Epidermal melanocyte (primary cell): ENCODE data around the gene MEF2B.
"Not testable (repeated sequence)": the region's sequence is repeated elsewhere in the genome, so short reads cannot be mapped to it uniquely, and the experiment has no call there.

Experiments used
- DNase-seq: peaks from one replicate; pipeline ENCODE4 v3.0.0; 2011; ENCODE audit warnings: low spot score; ENCODE audit not compliant: insufficient read length

Gene MEF2B

DNA sequence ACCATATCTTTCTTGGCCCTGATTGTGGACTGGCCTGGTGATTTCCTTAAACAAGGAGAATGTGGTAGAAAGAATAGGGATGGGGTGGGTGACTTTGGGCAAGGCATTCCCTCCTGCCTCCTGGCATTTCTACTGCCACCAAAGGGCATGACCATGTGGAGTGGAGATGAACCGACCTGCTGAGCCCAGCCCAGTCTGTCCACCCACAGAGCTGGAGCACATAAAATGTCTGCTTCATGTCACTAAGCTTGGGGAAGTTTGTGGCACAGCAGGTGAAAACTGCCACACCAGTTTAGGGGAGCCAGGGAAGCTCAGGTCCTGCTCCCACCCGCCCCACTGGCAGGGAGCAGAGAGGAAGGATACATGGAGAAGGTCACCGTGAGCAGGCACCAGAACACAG is 38.1 kb downstream of the MEF2B start:
- no peak for DNase-seq

DNA sequence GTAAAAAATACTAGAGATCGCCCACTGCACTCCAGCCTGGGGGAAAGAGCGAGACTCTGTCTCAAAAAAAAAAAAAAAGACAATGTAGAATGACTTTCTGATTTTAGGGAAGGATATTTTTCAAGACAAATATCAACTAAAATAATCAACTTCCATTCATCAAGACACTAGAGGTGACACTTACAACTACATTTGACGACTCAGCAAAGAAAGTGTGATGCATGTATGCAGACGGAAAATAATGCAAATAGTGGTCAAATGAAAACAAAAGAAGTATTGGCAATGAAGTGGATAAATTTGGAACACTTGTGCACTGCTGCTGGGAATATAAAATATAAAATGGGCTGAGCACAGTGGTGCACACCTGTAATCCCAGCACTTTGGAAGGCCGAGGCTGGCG is 44.0 kb downstream of the MEF2B start:
- DNase-seq = no peak

DNA sequence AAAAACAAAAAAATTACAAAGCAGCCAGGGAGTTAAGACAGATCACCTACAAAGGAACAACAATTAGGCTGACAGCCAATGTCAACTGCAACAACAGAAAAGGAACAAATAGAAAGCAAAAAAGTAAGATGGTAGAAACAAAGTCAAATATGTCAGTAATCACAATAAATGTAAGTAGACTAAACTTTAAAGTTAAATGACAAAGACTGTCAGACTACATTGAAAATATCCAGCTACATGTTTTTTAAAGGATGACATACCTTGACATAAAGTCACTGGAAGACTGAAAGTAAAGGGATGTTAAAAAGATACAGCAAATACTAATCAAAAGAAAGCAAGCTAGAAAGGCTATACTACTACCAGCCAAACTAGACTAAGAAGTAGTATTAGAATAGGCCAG is 46.7 kb downstream of the MEF2B start:
- no peak for DNase-seq

DNA sequence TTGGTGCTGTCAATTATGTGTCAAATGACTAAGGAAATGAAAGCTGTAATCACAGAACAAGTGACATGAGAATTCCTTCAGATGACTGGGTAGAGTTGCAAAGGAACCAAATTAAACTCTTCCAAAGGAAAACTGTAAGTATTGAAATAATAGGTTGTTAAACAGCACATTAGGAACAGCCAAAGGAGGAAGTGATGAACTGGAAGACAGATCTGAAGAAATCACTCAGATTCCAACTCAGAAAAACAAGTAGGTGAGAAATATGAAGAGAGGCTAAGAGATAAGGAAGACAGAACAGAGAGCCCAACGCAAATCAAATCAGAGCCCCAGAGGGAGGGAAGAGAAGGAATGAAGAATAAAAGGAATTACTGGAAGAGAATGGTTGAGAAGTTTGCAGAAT is 47.2 kb downstream of the MEF2B start:
- no peak for DNase-seq

DNA sequence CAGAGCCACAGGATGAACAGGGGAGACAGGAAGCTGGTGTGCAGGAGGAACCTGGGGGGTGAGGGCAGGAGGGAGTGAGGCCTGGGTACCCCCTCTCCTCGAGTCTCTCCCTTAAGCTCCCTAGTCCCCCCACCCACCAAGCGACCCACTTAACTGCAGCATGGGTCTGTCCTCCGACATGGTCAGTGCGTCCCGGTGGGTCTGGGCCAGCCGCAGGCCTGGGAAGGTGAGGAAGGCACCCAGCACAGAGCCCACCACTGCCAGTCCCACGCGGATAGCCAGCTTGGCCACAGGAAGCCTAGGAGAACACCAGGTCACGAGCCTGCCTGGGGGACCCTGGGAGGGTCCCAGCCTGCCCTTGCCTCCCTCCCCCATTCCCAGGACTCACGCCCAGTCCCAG is 48.7 kb downstream of the MEF2B start:
- DNase-seq = no peak

DNA sequence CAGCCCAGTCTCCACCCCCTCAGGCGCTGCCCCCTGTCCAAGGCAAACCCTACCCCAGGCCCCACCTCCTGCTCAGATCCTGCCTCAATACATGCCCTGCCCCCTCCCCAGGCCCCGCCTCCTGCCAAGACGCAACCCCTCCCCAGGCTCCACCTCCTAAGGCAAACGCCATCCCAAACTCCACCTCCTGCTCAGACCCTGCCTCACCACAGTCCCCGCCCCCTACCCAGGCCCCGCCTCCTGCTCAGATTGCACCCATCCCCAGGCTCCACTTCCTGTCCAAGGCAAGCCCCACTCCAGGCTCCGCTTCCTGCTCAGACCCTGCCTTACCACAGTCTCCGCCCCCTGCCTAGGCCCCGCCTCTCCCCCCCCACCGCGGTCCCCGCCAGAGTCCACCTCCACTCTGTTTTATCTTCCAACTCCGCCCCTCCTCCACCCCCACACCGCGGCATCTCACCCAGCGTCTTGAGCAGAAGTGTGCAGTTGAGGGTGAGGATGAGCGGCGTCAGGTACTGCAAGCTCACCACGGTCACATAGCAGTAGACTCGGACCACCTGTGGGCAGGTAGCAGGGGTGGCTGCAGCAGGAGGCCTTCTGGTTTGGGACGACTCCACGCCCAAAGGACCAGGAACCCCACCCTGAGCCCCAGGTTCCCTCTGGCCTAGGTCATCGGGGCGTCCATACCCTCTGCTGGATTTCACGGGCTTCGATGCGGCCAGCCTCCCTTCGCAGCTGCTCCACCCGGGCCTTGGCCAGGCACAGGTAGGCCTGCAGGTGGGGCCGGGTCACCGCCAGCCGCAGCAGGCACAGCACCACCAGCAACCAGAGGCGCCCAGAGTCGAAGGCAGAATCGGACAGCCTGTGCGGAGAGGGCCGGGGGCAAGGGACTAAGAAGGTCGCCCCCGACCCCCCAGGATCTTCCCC is 49.5 kb downstream of the MEF2B start:
- no peak for DNase-seq

GRCh38 chr19:19119325-19120237 is 50.5 kb downstream of the MEF2B start:
- no peak for DNase-seq

- peak; percentile 46 for DNase-seq
These were observed 54.1 kb downstream of the MEF2B start for GRCh38 chr19:19115954-19116353.

DNA sequence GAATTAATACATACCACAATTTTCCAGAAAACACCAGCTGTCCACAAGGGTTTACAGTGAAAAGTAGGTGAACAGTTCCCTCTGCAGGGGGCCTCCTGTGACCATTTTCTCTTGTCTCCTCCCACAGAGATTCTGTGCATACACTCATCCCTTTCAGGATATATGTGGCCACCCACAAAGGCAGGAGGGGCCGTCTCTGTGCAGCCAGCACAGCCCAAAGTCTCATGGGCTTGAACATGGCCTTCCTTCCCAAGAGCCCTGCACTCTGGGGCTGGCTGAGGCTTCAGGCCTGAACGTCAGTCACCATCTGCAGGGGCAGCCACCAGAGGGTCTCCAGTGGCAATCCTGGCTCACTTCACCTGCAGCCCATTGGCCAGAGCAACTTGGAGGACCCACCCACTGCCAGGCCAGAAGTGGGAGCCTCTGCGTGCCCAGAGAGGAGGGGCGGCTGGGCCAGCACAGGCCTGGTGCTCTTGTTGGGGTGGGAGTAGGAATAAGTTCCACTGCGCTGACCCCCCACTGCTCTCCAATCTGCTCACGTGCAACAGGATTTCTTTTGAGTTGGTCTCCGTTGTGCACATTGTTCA is 56.9 kb downstream of the MEF2B start:
- DNase-seq = no peak

GRCh38 chr19:19111967-19112580 is 58.0 kb downstream of the MEF2B start:
- DNase-seq = no peak

GRCh38 chr19:19111136-19111835 is 58.8 kb downstream of the MEF2B start:
- no peak for DNase-seq

GRCh38 chr19:19110410-19111135 is 59.5 kb downstream of the MEF2B start:
- no peak for DNase-seq

DNA sequence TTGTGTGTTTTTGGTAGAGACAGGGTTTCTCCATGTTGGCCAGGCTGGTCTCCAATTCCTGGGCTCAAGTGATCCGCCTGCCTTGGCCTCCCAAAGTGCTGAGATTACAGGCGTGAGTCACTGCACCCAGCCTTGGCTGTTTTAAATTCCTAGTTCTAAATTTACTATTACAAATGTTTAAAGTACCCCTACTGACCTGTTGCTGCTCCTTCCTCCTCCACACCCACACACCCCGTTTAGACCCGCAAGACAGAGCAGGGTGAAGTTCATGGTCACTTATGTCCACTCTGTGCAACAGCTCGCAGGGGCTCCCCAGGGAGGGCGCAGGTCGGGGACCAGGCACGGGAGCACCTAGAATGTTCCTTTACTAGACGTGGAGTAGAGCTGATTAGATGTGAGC is 60.5 kb downstream of the MEF2B start:
- no peak for DNase-seq

- DNase-seq = no peak
These were observed 62.4 kb downstream of the MEF2B start for GRCh38 chr19:19107654-19108053.

GRCh38 chr19:19106938-19107337 is 63.1 kb downstream of the MEF2B start:
- DNase-seq = not testable (repeated sequence)

DNA sequence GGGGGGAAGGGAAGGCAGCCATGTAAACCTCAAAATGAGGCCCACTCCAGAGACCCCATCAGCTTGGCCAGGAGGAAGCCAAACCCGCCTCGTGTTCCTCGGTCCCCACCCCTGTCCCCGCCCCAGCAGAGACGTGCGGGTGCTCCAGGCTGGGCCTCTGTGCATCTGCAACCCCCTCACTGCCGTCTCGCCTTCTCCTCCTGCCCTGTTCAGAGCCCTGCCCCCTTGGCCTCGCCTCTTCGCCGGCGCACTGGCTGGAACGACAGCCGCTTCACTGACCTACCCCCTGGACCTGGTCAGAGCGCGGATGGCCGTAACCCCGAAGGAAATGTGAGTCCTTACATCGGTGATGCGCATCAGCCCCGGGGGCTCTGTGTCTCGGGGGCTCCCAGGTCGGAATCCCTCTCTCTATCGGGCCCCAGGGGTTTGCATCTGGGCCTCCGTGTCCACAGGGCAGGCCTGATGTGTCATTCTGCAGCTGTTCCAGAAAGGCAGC is 64.0 kb downstream of the MEF2B start:
- DNase-seq = no peak

DNA sequence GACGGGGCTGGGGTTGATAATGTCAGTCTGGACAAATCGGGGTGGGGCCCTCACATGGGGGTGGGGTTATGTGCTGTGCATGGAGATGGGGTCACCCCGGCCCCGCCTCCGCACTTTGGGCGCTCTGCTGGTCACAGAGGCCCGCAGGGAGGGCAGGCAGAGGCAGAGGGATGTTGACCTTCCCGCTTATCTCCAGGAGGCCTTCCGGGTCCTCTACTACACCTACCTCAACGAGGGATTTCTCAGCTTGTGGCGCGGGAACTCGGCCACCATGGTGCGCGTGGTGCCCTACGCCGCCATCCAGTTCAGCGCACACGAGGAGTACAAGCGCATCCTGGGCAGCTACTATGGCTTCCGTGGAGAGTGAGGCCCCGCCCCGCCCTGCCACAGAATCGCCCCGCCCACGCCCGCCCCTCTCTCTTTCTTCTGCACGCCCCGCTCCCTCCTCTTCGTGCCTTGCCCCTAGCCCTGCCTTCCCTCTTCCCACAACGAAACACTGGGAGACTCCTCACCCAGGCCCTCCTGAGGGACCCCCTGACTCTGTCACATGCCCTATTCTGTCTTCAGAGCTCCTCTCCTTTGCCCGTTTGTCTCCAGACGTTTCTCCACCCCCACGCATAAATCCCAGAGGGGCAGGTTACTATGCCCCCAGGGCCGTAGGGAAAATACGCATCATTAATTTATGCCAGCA is 64.6 kb downstream of the MEF2B start:
- peak; percentile 59 for DNase-seq

DNA sequence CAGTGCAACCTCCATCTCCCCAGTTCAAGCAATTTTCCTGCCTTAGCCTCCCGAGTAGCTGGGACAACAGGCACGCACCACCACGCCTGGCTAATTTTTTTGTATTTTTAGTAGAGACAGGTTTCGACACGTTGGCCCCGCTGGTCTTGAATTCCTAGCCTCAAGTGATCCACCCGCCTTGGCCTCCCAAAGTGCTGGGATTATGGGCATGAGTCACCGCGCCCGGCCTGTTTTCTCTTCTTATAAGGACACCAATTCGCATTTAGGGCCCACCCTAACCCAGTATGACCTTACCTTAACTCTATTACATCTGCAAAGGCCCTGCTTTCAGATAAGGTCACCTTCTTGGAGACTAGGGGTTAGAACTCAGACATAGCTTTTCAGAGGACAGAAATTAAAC is 66.9 kb downstream of the MEF2B start:
- no peak for DNase-seq

DNA sequence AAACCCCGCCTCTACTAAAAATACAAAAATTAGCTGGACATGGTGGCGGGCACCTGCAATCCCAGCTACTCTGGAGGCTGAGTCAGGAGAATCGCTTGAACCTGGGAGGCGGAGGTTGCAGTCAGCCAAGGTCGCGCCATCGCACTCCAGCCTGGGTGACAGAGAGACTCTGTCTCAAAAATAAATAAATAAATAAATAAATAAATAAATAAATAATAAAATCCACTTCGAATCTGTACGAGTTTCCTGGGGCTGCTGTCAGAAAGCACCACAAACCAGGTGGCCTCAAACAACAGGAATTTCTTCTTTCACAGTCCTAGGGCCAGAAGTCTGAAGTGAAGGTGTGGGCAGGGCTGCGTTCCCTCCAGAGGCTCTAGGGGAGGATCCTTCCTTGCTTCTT is 67.5 kb downstream of the MEF2B start:
- not testable (repeated sequence) for DNase-seq
